GM18517 (cell line): ENCODE measurements around the gene CNGA3.
"Not testable (repeated sequence)": the region's sequence is repeated elsewhere in the genome, so short reads cannot be mapped to it uniquely, and the experiment has no call there.

Experiments
- ATAC-seq: cut with Tn5 transposase; IDR thresholded peaks from one replicate; pipeline ENCODE4 v1.9.1; 2021; ENCODE audit warnings: mild to moderate bottlenecking, moderate library complexity; ENCODE audit not compliant: unreplicated experiment

The CNGA3 gene

DNA sequence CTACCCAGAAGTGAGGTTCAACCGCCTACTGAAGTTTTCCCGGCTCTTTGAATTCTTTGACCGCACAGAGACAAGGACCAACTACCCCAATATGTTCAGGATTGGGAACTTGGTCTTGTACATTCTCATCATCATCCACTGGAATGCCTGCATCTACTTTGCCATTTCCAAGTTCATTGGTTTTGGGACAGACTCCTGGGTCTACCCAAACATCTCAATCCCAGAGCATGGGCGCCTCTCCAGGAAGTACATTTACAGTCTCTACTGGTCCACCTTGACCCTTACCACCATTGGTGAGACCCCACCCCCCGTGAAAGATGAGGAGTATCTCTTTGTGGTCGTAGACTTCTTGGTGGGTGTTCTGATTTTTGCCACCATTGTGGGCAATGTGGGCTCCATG is 49.7 kb downstream of the CNGA3 start:
- no peak for ATAC-seq

DNA sequence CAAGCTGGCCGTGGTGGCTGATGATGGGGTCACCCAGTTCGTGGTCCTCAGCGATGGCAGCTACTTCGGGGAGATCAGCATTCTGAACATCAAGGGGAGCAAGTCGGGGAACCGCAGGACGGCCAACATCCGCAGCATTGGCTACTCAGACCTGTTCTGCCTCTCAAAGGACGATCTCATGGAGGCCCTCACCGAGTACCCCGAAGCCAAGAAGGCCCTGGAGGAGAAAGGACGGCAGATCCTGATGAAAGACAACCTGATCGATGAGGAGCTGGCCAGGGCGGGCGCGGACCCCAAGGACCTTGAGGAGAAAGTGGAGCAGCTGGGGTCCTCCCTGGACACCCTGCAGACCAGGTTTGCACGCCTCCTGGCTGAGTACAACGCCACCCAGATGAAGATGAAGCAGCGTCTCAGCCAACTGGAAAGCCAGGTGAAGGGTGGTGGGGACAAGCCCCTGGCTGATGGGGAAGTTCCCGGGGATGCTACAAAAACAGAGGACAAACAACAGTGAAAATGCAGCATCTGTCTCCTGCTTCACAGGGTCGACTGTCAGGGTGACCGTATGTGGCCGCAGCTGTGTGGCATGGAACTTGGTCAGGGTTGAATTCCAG is 50.6 kb downstream of the CNGA3 start:
- no peak for ATAC-seq

DNA sequence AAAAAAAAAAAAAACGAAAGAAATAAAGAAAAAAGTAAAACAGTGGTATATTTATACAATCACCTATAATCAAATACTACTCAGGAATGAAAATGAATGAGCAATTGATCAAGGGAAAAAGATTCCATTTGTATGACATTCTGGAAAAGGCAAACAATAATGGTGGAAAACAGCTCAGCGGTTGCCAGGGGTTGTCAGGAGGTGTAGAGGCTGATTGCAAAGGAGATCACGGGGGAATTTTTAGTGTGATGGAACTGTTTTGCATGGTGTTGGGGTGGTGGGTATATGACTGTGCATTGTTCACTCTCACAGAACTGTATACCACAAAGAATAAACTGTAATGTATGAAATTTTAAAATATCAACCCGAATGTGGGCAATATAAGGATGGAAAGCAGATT is 52.9 kb downstream of the CNGA3 start:
- no peak for ATAC-seq

DNA sequence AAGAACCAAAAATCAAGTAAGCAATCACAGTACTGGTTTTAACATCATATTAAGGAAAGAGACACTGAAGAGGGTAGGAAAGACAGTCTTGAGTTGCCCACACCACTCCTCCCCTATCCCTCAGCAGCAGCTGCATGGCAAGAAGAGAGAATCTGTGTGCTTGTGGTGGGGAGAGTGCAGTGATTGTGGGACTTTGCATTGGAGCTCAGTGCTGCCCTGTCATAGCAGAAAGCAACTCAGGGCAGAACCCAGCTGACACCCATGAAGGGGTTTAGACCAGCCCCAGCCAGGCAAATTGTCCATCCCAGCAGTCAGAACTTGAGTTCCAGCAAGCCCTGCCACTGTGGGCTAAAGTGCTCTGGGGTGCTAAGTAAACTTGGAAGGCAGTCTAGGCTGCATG is 57.6 kb downstream of the CNGA3 start:
- ATAC-seq, result no peak

DNA sequence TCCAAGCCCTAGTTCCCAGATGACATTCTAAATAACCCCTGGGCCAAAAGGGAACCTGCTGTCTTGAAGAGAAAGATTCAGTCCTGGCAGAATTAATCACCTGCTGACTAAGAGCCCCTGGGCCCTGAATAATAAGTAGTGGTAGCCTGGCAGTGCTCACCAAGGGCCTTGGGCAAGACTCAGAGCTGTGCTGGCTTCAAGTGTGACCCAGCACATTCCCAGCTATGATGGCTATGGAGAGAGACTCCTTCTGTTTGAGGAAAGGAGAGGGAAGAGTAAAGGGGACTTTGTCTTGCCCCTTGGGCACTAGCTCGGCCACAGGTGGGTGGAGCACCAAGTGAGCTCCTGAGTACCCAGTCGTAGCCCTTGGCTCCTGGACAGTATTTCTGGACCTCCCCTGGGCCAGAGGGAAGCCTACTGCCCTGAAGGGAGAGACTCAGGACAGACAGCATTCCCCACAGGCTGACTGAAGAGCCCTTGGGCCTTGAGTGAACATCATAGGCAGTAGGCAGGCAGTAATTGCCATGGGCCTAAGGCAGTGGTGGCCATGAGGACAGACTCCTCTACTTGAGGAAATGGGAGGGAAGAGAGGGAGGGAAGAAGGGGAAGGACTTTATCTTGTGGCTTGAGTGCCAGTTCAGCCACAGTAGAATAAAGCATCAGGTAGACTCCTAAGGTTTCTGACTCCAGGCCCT is 58.4 kb downstream of the CNGA3 start:
- ATAC-seq, result no peak

DNA sequence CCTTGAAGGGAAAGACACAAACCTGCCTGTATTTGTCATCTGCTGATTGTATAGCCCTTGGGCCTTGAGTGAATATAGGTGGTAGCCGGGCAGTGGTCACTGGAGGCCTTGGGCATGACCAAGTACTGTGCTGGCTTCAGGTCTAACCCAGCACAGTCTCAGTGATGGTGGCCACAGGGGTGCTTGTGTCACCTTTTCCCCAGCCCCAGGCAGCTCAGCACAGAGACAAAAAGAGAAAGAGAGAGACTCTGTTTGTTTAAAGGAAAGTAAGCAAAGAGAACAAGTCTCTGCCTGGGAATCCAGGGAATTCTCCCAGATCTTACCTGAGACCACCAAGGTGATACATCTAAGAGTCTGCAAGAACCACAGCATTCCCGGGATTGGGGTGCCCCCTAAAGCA is 59.0 kb downstream of the CNGA3 start:
- no peak for ATAC-seq

DNA sequence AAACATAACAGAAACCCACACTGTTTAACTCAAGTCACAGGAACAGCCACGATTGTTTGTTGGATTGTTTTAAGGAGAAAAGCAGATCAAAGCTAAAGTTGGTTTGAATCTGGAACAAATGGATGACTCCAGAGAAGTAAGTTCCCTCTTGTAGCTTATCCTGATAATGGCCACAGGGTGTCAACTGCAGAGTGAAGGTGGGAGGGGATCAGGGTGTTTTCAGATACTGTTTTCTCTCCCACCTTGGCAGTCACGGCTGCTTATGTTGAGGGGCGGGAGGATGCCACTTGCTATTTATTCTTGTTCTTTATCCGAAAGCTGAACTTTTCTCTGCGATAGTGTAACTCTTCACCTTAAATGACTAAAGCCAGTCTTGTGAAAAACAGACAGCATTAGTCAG is 61.9 kb downstream of the CNGA3 start:
- ATAC-seq, result no peak

DNA sequence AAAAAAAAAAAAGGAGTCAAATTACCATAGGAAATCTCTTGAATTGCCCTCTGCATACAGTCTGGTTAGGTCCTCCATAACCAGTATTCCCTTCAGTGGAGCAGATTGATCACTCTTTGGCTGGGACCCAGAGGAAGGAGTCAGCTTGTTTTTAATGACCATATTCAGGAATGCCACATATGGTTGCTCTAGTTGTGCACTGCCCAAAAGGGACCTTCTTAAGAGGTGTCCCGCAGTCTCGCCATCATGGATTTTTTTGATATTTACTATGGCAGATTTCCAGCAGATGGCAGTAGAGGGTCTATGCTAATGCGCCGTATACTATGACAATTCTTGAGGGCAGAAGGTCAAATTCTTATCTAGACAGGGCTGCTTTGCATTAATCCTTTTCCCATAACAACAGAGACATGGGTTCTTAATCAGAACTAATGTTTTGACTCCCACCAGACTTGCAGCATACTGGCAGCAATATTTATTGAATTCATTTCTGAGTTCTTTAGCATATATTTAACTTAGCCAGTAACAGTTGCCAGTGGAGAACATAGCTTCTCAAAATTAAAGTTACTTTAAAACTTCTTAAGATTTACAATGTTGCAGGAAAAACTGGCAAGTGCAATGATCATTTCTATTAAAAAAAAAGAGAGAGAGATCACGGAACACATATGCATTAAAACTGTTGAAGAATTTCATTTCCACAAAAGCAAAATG is 66.6 kb downstream of the CNGA3 start:
- peak; percentile 81 for ATAC-seq

DNA sequence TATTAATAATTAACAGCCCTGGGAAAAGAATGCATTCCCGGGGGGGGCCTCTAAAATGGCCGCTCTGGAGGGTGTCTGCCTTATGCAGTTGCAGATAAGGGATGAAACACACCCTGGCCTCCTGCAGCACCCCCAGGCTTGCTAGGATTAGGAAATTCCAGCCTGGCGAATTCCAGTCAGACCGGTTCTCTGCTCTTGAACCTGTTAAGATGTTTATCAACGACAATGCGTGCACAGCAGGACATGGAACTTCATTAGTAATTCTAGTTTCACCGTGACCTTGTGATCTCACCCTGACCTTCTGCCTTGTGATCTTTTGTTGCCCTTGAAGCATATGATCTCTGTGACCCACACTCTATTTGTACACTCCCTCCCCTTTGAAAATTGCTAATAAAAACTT is 68.0 kb downstream of the CNGA3 start:
- not testable (repeated sequence) for ATAC-seq

DNA sequence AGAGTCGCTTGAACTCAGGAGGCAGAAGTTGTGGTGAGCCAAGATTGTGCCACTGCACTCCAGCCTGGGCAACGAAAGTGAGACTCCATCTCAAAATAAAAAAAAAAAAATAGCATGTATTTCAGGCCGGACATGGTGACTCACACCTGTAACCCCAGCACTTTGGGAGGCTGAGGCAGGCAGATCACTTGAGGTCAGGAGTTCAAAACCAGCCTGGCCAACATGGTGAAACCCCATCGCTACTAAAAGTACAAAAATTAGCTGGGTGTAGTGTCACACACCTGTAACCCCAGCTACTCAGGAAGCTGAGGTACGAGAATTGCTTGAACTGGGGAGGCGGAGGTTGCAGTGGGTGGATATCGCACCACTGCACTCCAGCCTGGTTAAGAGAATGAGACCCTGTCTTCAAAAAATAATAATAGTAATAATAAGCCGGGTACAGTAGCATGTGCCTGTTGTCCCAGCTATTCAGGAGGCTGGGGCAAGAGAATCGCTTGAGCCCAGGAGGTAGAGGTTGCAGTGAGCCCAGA is 69.5 kb downstream of the CNGA3 start:
- ATAC-seq, result not testable (repeated sequence)

DNA sequence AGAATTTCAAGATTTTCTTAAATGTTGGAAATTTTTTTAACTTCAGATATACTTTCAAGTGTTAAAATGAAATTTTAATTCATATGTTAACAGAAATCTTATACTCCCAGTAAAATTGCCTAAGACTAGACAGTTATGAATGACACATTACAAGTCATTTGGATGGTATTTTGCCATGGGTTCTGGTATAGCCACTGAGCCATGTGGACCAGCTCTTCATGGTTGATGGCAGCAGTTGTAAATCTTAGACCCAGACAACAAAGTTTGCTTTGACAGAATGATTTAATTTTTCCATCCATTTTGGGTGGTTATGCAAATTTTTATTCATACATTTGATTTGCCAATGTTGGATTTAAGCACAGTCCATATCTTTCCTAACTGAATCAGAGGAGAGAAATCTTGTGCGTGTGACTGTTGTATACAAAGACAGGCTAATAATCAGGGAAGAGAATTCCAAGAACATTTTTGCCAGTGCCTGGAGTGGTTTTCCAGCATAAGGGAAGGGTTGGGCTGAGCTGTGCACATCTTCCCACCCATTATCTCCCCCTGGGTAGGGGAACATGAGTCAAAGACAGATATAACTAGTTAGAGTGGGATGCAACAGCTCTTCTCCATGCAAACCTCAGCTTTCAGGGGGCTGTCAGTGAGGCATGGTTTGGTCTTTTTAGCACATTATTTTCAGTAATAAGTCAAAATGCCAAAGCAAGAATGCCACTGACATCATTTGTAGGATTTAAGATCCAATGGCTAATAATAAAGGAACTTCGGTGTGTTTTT is 70.3 kb downstream of the CNGA3 start:
- ATAC-seq, result no peak

DNA sequence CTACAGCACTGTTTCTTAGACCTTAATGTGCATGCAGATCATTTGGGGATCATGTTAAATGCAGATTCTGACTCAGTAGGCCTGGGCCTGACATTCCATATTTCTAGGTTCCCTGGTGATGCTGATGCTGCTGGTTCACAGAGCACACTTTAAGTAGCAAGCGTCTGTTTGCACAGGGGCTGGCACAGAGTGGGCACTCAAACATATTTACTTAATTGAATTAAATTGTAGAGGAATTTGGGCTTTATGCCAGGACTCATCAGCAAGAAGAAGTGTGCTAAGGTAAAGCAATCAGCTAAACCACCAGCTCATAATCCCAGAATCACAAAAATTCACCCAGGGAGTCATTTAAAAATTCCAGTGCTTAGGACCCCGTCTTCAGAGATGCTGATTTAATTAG is 73.3 kb downstream of the CNGA3 start:
- ATAC-seq, result no peak

DNA sequence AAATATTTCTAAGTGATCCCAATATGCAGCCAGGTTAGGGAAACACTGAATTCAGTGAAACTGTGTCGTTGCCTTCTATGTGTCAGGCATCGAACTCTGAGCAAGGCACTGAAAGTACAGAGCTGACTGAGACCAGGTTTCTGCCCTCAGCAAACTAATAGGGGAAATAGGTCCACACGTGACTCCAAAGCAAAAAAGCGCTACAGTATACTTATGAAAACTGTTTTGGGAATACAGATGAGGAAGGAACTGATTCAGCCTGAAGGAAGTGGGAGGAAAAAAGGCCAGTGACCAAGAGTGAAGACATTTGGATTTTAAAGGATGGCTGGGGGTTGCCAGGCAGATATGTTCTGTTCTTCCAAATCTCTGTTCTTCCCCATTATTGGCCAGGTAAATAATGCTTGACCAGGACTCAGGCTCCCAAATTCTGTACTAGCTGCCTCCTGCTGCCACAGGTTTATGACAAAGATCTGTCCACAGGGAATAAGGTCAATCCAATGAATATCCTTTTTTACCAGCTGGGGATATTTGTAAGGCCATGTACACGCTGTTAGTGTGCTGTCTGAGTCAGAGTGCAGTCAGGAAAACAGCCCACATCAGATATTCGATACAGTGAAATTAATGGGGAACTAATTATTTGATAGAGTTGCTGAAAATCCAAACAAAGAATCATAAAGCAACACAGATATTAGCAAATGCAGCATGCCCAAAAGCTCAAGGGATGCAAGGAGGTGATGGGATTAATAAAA is 73.9 kb downstream of the CNGA3 start:
- no peak for ATAC-seq

DNA sequence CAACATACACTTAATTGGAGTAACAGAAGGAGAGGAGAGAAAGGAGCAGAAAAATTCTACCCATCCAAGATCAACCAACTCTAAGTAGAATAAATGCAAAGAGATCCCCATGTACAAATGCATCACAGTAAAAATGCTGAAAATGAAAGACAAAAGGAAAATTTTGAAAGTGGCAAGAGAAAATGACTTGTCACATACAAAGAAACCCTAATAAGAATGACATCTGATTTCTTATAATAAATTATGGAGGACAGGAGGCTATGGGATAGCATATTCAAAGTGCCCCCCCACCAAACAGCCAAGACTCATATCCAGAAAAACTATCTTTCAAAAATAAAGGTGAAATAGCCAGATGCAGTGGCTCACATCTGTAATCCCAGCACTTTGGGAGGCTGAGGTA is 76.2 kb downstream of the CNGA3 start:
- ATAC-seq, result no peak

DNA sequence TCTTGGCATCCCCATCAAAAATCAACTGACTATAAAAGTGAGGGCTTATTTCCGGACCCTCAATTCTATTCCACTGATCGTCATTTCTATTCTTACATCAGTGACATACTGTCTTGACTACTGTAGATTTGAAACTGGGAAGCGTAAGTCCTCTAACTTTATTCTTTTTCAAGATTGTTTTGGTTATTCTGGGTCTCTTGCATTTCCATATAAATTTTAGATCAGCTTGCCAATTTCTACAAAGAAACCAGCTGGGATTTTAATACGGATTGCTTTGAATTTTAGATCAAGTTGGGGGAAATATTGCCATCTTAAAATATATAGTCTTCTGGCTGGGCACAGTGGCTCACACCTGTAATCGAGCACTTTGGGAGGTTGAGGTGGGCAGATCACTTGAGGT is 80.5 kb downstream of the CNGA3 start:
- ATAC-seq, result no peak

DNA sequence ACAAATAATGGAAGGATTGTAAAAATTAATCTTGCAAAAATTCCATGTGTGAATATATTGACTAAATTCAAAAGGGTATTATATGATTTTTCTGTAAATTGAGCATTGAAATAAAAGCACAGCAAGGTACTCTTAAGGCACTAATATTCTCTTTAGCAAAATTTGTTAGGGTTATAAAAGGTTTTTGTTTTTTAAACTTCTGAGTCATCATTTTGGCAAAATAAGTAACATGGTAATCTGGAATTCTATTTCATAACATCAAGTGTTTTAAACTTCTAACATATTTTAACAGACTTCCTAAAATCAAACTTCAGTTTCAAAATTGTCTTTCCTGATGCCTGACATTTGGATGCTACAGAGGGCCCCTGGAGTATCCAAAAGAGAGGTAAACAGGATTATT is 85.9 kb downstream of the CNGA3 start:
- ATAC-seq, result no peak

DNA sequence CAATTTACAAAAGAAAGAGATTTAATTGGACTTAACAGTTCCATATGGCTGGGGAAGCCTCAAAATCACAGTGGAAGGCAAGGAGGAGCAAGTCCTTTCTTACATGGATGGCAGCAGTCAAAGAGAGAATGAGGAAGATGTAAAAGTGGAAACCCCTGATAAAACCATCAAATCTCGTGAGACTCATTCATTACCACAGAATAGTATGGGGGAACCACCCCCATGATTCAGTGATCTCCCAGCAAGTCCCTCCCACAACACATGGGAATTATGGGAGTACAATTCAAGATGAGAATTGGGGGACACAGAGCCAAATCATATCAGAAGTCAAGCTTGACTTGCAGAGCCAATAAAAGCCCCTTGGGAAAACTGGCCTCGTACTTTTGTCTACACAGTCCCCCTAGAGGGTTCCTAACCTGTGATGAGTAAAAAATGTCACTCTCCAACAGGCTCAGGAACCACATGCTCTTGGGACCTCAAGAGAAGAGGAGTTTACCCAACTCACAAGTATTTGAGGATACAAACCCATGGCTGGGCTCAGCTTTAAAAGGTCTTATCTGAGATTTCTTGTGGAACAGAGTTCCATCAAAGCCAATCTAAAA is 87.2 kb downstream of the CNGA3 start:
- ATAC-seq, result no peak

DNA sequence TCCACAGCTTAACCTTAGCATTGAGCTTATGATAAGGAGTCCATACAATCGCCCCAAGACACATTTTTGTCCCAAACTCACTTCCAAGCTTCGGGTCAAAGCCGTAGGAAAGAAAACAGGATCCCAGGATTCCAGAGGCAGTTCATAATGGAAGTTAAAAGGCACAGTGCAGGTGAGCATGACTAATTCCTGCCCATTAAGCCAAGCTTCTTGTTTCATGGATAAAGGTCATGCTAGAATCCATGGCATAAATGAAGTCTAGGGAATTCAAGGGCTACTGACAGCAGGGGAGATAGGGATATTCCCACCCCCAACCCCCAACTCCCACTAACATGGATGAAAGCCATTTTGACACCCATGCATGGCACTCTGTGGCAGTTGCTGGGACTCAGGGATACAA is 88.2 kb downstream of the CNGA3 start:
- no peak for ATAC-seq

DNA sequence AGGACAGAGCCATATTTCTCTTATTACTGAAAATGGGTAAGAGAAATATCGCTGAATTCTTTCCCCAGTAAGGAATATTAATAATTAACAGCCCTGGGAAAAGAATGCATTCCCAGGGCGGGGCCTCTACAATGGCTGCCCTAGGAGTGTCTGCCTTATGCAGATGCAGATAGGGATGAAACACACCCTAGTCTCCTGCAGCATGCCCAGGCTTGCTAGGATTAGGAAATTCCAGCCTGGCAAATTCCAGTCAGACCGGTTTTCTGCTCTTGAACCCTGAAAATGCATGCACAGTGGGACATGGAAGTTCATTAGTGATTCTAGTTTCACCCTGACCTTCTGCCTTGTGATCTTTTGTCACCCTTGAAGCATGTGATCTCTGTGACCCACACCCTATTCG is 89.4 kb downstream of the CNGA3 start:
- ATAC-seq, result not testable (repeated sequence)

DNA sequence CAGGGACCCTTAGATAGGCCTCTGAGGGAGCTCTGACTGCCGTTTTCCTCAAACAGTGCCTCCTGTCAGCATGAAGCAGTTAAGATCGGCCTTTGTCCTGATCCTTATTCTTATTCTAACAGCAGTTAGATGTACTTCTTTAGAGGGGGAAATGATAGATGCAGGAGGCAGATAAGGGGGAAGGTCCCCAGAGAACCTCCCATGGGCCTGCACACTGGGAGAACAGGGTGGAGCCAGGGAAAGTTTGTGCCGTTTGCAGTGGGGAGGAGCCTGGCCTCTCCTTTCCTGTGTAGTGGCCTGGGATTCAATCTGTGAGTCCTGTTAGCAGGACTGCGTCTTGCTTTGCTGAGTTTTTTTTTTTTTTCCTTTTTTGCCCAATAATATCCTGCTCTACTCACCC is 90.5 kb downstream of the CNGA3 start:
- no peak for ATAC-seq
